ENCODE data around the gene IL4R.
"Not testable (repeated sequence)": the region's sequence is repeated elsewhere in the genome, so short reads cannot be mapped to it uniquely, and the experiment has no call there.

DNA sequence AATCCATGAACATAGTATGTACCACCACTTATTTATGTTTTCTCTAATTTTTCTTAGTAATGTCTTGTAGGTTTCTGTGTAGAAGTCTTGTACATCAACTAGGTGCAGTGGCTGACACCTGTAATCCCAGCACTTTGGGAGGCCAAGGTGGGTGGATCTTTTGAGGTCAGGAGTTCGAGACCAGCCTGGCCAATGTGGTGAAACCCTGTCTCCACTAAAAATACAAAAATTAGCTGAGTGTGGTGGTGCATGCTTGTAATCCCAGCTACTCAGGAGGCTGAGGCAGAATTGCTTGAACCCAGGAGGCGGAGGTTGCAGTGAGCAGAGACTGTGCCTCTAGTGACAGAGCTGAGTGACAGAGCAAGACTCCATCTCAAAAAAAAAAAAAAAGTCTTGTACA lies 96.2 kb downstream of the IL4R start:
- TF ChIP-seq, protein P1, sequence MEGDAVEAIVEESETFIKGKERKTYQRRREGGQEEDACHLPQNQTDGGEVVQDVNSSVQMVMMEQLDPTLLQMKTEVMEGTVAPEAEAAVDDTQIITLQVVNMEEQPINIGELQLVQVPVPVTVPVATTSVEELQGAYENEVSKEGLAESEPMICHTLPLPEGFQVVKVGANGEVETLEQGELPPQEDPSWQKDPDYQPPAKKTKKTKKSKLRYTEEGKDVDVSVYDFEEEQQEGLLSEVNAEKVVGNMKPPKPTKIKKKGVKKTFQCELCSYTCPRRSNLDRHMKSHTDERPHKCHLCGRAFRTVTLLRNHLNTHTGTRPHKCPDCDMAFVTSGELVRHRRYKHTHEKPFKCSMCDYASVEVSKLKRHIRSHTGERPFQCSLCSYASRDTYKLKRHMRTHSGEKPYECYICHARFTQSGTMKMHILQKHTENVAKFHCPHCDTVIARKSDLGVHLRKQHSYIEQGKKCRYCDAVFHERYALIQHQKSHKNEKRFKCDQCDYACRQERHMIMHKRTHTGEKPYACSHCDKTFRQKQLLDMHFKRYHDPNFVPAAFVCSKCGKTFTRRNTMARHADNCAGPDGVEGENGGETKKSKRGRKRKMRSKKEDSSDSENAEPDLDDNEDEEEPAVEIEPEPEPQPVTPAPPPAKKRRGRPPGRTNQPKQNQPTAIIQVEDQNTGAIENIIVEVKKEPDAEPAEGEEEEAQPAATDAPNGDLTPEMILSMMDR (IDR thresholded peaks at IDR 0.05), result not testable (repeated sequence)
- not testable (repeated sequence) for TF ChIP-seq POLR2A, POLR2AphosphoS5 (IDR thresholded peaks at IDR 0.05)
